ENCODE results near the gene RHBDL3.

Gene RHBDL3

GRCh38 chr17:32266389-32267301 is 1.0 kb downstream of the RHBDL3 start:
- DNase-seq (ENCODE audit: low spot score) = peak; percentile 69
- no peak for TF ChIP-seq CTCF (IDR thresholded peaks at IDR 0.05; ENCODE audit: extremely low read depth, missing control alignments)

GRCh38 chr17:32267690-32268205 is 2.1 kb downstream of the RHBDL3 start:
- TF ChIP-seq CTCF (IDR thresholded peaks at IDR 0.05; ENCODE audit: extremely low read depth, missing control alignments) = no peak

GRCh38 chr17:32268734-32269288 is 3.2 kb downstream of the RHBDL3 start:
- no peak for TF ChIP-seq CTCF (IDR thresholded peaks at IDR 0.05; ENCODE audit: extremely low read depth, missing control alignments)
- DNase-seq (ENCODE audit: low spot score) = no peak

More at GRCh38 chr17:32267690-32268205, 2.1 kb downstream of the RHBDL3 start:
- DNase-seq (ENCODE audit: low spot score) = no peak

- no peak for DNase-seq (ENCODE audit: low spot score)
- no peak for TF ChIP-seq CTCF (IDR thresholded peaks at IDR 0.05; ENCODE audit: extremely low read depth, missing control alignments)
Observed at GRCh38 chr17:32269377-32269776, 3.7 kb downstream of the RHBDL3 start.

GRCh38 chr17:32271844-32272243 is 6.2 kb downstream of the RHBDL3 start:
- no peak for DNase-seq (ENCODE audit: low spot score)
- TF ChIP-seq CTCF (IDR thresholded peaks at IDR 0.05; ENCODE audit: extremely low read depth, missing control alignments) = no peak

- DNase-seq (ENCODE audit: low spot score) = no peak
- TF ChIP-seq CTCF (IDR thresholded peaks at IDR 0.05; ENCODE audit: extremely low read depth, missing control alignments) = no peak
Observed at GRCh38 chr17:32274101-32274500, 8.5 kb downstream of the RHBDL3 start.

- DNase-seq (ENCODE audit: low spot score) = no peak
Observed at GRCh38 chr17:32274643-32275042, 9.0 kb downstream of the RHBDL3 start.

More at GRCh38 chr17:32274643-32275042, 9.0 kb downstream of the RHBDL3 start:
- TF ChIP-seq CTCF (IDR thresholded peaks at IDR 0.05; ENCODE audit: extremely low read depth, missing control alignments) = no peak

All from GM20000 (cell line).